GM19372 (cell line): ENCODE results near the gene WDR49.

Source experiments
- ATAC-seq: cut with Tn5 transposase; IDR thresholded peaks from one replicate; pipeline ENCODE4 v1.9.1; 2021; ENCODE audit warnings: mild to moderate bottlenecking, low read depth, moderate library complexity; ENCODE audit not compliant: unreplicated experiment

WDR49 gene

GRCh38 chr3:167653760-167654159, at the start of gene WDR49:
TSS of gene WDR49 (minus strand) at chr3:167653942. CDS start at chr3:167653425, 517 bp downstream.
- ATAC-seq: no peak

- ATAC-seq: no peak
Observed at GRCh38 chr3:167700926-167701325, 47.2 kb upstream of the WDR49 start.

GRCh38 chr3:167700046-167700445, 46.3 kb upstream of the WDR49 start:
- ATAC-seq: no peak

GRCh38 chr3:167694121-167694520, 40.4 kb upstream of the WDR49 start:
- ATAC-seq: no peak

- ATAC-seq: peak; percentile 100
Observed at GRCh38 chr3:167691366-167691765, 37.6 kb upstream of the WDR49 start.

GRCh38 chr3:167684388-167684993, 30.7 kb upstream of the WDR49 start:
- ATAC-seq: peak; percentile 84

- no peak for ATAC-seq
Observed at GRCh38 chr3:167679526-167679925, 25.8 kb upstream of the WDR49 start.

GRCh38 chr3:167675848-167676247, 22.1 kb upstream of the WDR49 start:
- no peak for ATAC-seq

- ATAC-seq: no peak
Observed at GRCh38 chr3:167673221-167673620, 19.5 kb upstream of the WDR49 start.

- no peak for ATAC-seq
Observed at GRCh38 chr3:167671878-167672427, 18.2 kb upstream of the WDR49 start.

- no peak for ATAC-seq
Observed at GRCh38 chr3:167669699-167670098, 16.0 kb upstream of the WDR49 start.

GRCh38 chr3:167668651-167669050, 14.9 kb upstream of the WDR49 start:
- no peak for ATAC-seq

- ATAC-seq: no peak
Observed at GRCh38 chr3:167666563-167666962, 12.8 kb upstream of the WDR49 start.

GRCh38 chr3:167662919-167663400, 9.2 kb upstream of the WDR49 start:
- no peak for ATAC-seq

GRCh38 chr3:167657684-167658225, 4.0 kb upstream of the WDR49 start:
- no peak for ATAC-seq

GRCh38 chr3:167656821-167657220, 3.1 kb upstream of the WDR49 start:
- ATAC-seq: no peak

GRCh38 chr3:167653155-167653554, 587 bp downstream of the WDR49 start:
- ATAC-seq: no peak

GRCh38 chr3:167651826-167652225, 1.9 kb downstream of the WDR49 start:
- ATAC-seq: no peak

- ATAC-seq: no peak
Observed at GRCh38 chr3:167650459-167650858, 3.3 kb downstream of the WDR49 start.

GRCh38 chr3:167649746-167650145, 4.0 kb downstream of the WDR49 start:
- ATAC-seq: no peak

GRCh38 chr3:167644611-167645010, 9.1 kb downstream of the WDR49 start:
- ATAC-seq: no peak

- ATAC-seq: no peak
Observed at GRCh38 chr3:167631471-167631870, 22.3 kb downstream of the WDR49 start.
